Pancreas (tissue), 10 donors: Measurements from ENCODE around the gene TCL1B. TPM values are rescaled to one million over a fixed set of nuclear protein-coding genes. Genes with fewer than 3 reads are reported as not detected.

Experiments used
- ATAC-seq, 4 donors: fragments of 200-7000 bp; cut with Tn5 transposase; one replicate each; pipeline versions ENCODE4 v1.8.0 to v1.9.1; 2020; ENCODE audit warnings: mild to moderate bottlenecking in 4 of 4, moderate library complexity in 4 of 4
- DNase-seq, 6 donors: peaks; one replicate each; pipeline ENCODE4 v3.0.0-alpha.2; 2020
- FAIRE-seq: peaks from 2 replicates; lab custom pipeline; 2012; peaks lifted over from hg19 to GRCh38; lab: Jason Lieb, UNC
- H3K27ac ChIP-seq, 4 donors: fragments of 200-600 bp; sonication (generic); 1 replicate in 3 of 4; 2 replicates in 1 of 4; pipeline versions ENCODE4 v1.5.0 to v1.8.0; 2020
- H3K27me3 ChIP-seq, 4 donors: fragments of 200-600 bp; one replicate each; pipeline ENCODE4 v1.8.0; 2021
- H3K36me3 ChIP-seq, 3 donors: fragments of 200-600 bp; sonication (generic) in 1 of 3; one replicate each; pipeline versions ENCODE4 v1.5.0 to v1.8.0; 2020 to 2021
- H3K4me1 ChIP-seq, 3 donors: fragments of 200-600 bp; one replicate each; pipeline ENCODE4 v1.8.0; 2021
- H3K4me3 ChIP-seq, 4 donors: fragments of 200-600 bp; sonication (generic) in 2 of 4; one replicate each; pipeline versions ENCODE4 v1.5.0 to v1.8.0; 2020 to 2021
- H3K9me3 ChIP-seq, 4 donors: fragments of 200-600 bp; one replicate each; pipeline ENCODE4 v1.8.0; 2021
- CTCF ChIP-seq, 4 donors: fragments of 200-600 bp; sonication (generic) in 3 of 4; IDR thresholded peaks; one replicate each; pipeline versions ENCODE4 v1.5.0 to v1.8.0; 2021; ENCODE audit warnings: antibody characterized with exemption in 4 of 4
- WGBS, 2 donors: extraction: QIAGEN DNeasy Blood & Tissue Kit; methylation state at CpG; one replicate each; pipeline ENCODE4 v1.1.7; 2013; 5-methylcytosine and 5-hydroxymethylcytosine counted together
- intact Hi-C, 3 donors: fragments of 100-400 bp; cut with DNase I; formaldehyde crosslinking; loops; one replicate each; pipeline versions ENCODE4 v1.11.1 to v1.14.2; 2022
- polyA plus RNA-seq, 2 donors: library from polyadenylated mRNA; stranded (reverse); fragments of 200-250 nt; gene quantifications; one replicate each; pipeline ENCODE4 v1.2.3, GENCODE V29; 2013
- total RNA-seq, 6 donors: library from RNA; stranded (reverse); fragmentation: NEBNext Ultra II Directional in 4 of 6; extraction: Animal tissue kit (Norgen Biotek cat#: 25700) in 4 of 6; gene quantifications; one replicate each; pipeline versions ENCODE4 v1.2.1 to v1.2.4, GENCODE V29; 2021 to 2023
- donor health status: healthy with polysubstance abuse.
- donor health status: DM: no; HTN: no; CAD: no; lungs with moderate emphysema.
- donor health status: DM: no; HTN: no; CAD: no.
- donor health status: control.
- donor health status: control.
- donor health status: Bipolar disorder and iron deficiency.
- donor health status: DM: yes; HTN: yes; CAD: no.
- donor health status: DM: no; HTN: no; CAD: no.
- donor health status: DM: no; HTN: no; CAD: no.
- donor health status: DM: yes; HTN: yes; CAD: no.

Gene TCL1B
- total and polyA plus RNA-seq, 8 donors, result not detected

GRCh38 chr14:95700221-95700976 lies 14.2 kb downstream of the TCL1B start:
- no peaks in the 10 kb centered on the region for H3K27me3 ChIP-seq
- no peak overlapping the region for H3K27ac ChIP-seq
- H3K9me3 ChIP-seq, result no peaks in the 10 kb centered on the region
- ATAC-seq (no peak), FAIRE-seq (no peak), DNase-seq (no peak)
- no peaks in the 10 kb centered on the region for H3K4me1 ChIP-seq
- no peak for TF ChIP-seq CTCF (IDR thresholded peaks at IDR 0.05)
- WGBS, 2 donors, result 58 to 62% methylated on average over 5 of the region's 5 CpGs
- intact Hi-C loops, result no loop called here
- H3K4me3 ChIP-seq, result no peak overlapping the region
- H3K36me3 ChIP-seq, result no peaks in the 10 kb centered on the region

- DNase-seq (no peak), FAIRE-seq (no peak), ATAC-seq (no peak)
- Histone ChIP-seq H3K27ac (no peak overlapping the region), H3K9me3 (no peaks in the 10 kb centered on the region), H3K27me3 (no peaks in the 10 kb centered on the region), H3K36me3 (no peaks in the 10 kb centered on the region), H3K4me1 (no peaks in the 10 kb centered on the region), H3K4me3 (no peak overlapping the region)
- intact Hi-C loops, result no loop called here
- TF ChIP-seq CTCF (IDR thresholded peaks at IDR 0.05), result no peak
- 19 to 27% methylated on average over 4 of the region's 4 CpGs for WGBS, 2 donors
Measured at GRCh38 chr14:95701846-95702221, 15.6 kb downstream of the TCL1B start.

- Histone ChIP-seq H3K4me1 (no peaks in the 10 kb centered on the region), H3K27me3 (no peaks in the 10 kb centered on the region), H3K36me3 (no peaks in the 10 kb centered on the region), H3K4me3 (no peak overlapping the region), H3K27ac (no peak overlapping the region), H3K9me3 (no peaks in the 10 kb centered on the region)
- no peak for TF ChIP-seq CTCF (IDR thresholded peaks at IDR 0.05)
- FAIRE-seq (no peak), DNase-seq (no peak), ATAC-seq (no peak)
- intact Hi-C loops, result no loop called here
- 67 to 75% methylated on average over 3 of the region's 3 CpGs for WGBS, 2 donors
Measured at GRCh38 chr14:95703341-95703740, 17.1 kb downstream of the TCL1B start.

DNA sequence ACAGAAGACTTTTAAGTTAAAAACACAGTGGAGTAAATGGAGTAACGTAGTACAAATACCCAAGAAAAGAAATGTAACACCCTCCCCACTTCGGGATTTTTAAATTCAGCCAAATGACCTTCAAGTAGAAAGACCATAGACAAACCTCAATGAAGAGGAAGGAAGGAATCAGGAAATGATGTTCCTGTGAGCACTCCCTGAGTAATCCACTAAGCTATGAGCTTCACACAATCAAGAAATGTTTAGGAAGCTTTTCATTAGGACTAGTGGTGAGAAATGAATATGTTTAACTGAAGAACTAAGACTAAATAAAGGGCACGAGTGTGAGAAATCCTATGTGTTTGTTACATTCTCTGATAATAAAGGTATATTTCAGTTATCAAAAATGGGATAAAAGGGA lies 17.6 kb downstream of the TCL1B start:
- Histone ChIP-seq H3K27me3 (no peaks in the 10 kb centered on the region), H3K9me3 (no peaks in the 10 kb centered on the region), H3K36me3 (no peaks in the 10 kb centered on the region), H3K4me3 (no peak overlapping the region), H3K4me1 (no peaks in the 10 kb centered on the region), H3K27ac (no peak overlapping the region)
- 61 to 78% methylated on average over 3 of the region's 3 CpGs for WGBS, 2 donors
- intact Hi-C loops, result no loop called here
- DNase-seq, result no peak
- no peak for FAIRE-seq
- ATAC-seq, result no peak
- TF ChIP-seq CTCF (IDR thresholded peaks at IDR 0.05), result no peak

DNA sequence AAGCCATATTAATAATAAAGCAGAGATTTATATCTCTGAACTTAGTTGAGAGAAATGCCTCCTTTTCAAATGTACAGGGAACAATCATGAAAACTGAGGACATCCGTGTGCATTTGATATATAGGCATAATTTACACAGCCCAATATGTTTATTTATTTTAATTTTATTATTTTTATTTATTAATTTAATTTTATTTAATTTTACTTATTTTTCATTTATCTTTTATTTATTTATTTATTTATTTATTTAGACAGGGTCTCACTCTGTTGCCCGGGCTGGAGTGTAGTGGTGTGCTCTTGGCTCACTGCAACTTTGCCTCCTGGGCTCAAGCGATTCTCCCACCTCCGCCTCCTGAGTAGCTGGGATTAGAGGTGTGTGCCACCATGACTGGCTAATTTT lies 19.3 kb downstream of the TCL1B start:
- intact Hi-C loops, result no loop called here
- DNase-seq, result no peak
- no peaks in the 10 kb centered on the region for H3K27me3 ChIP-seq
- no peak overlapping the region for H3K27ac ChIP-seq
- H3K4me1 ChIP-seq, result no peaks in the 10 kb centered on the region
- FAIRE-seq, result no peak
- H3K4me3 ChIP-seq, result no peak overlapping the region
- no peak for TF ChIP-seq CTCF (IDR thresholded peaks at IDR 0.05)
- no peak for ATAC-seq
- no peaks in the 10 kb centered on the region for H3K9me3 ChIP-seq
- WGBS, 2 donors, result 88 to 91% methylated on average over 4 of the region's 4 CpGs
- no peaks in the 10 kb centered on the region for H3K36me3 ChIP-seq
